Neural progenitor cell (in vitro differentiated cells): ENCODE data around the gene ADH6. TPM values are rescaled to one million over a fixed set of nuclear protein-coding genes. Genes with fewer than 3 reads are reported as not detected.

Experiments used
- DNase-seq: peaks from one replicate; pipeline ENCODE4 v3.0.0-alpha.2; 2016; ENCODE audit warnings: low spot score
- H2AFZ ChIP-seq: fragments of 200-600 bp; sonication (generic); replicated peaks from 2 replicates; pipeline ENCODE4 v1.6.1; 2016; ENCODE audit warnings: antibody characterized with exemption
- H3F3A ChIP-seq: fragments of 200-600 bp; sonication (generic); 2 replicates; pipeline ENCODE4 v1.6.1; 2016; ENCODE audit warnings: antibody characterized with exemption, low read depth
- H3K27ac ChIP-seq: fragments of 200-600 bp; sonication (generic); 2 replicates; pipeline ENCODE4 v1.5.1; 2016; ENCODE audit warnings: mild to moderate bottlenecking
- H3K27me3 ChIP-seq: fragments of 200-600 bp; sonication (generic); 2 replicates; pipeline ENCODE4 v1.6.1; 2016; ENCODE audit warnings: mild to moderate bottlenecking, moderate library complexity
- H3K36me3 ChIP-seq: fragments of 200-600 bp; sonication (generic); 2 replicates; pipeline ENCODE4 v1.5.1; 2016
- H3K4me1 ChIP-seq: fragments of 200-600 bp; sonication (generic); 2 replicates; pipeline ENCODE4 v1.6.1; 2016; ENCODE audit warnings: mixed run types
- H3K4me2 ChIP-seq: fragments of 200-600 bp; sonication (generic); 2 replicates; pipeline ENCODE4 v1.6.1; 2016
- H3K4me3 ChIP-seq: fragments of 200-600 bp; sonication (generic); 2 replicates; pipeline ENCODE4 v1.5.1; 2016
- H3K79me2 ChIP-seq: fragments of 200-600 bp; sonication (generic); 2 replicates; pipeline ENCODE4 v1.6.1; 2016; ENCODE audit warnings: low read depth
- H3K9ac ChIP-seq: fragments of 200-600 bp; sonication (generic); 2 replicates; pipeline ENCODE4 v1.6.1; 2016
- H3K9me3 ChIP-seq: fragments of 200-600 bp; sonication (generic); 2 replicates; pipeline ENCODE4 v1.5.1; 2016; ENCODE audit warnings: low read depth
- H4K20me1 ChIP-seq: fragments of 200-600 bp; sonication (generic); 2 replicates; pipeline ENCODE4 v1.6.1; 2016; ENCODE audit warnings: low read depth
- H3K27ac Mint-ChIP-seq: 3 replicates; pipeline ENCODE4 v1.8.0; 2021; ENCODE audit warnings: mixed read lengths
- H3K27me3 Mint-ChIP-seq: 2 replicates; pipeline ENCODE4 v1.8.0; 2022; ENCODE audit warnings: low read depth, mild to moderate bottlenecking, inconsistent platforms, moderate library complexity, mixed read lengths; ENCODE audit not compliant: insufficient read depth
- H3K36me3 Mint-ChIP-seq: 3 replicates; pipeline ENCODE4 v1.8.0; 2021; ENCODE audit warnings: mixed read lengths
- H3K4me1 Mint-ChIP-seq: 3 replicates; pipeline ENCODE4 v1.8.0; 2021; ENCODE audit warnings: mixed read lengths
- H3K4me3 Mint-ChIP-seq: 3 replicates; pipeline ENCODE4 v1.8.0; 2021; ENCODE audit warnings: mild to moderate bottlenecking, moderate library complexity, mixed read lengths
- H3K9me3 Mint-ChIP-seq: 3 replicates; pipeline ENCODE4 v1.8.0; 2020; ENCODE audit warnings: mixed read lengths
- EZH2 ChIP-seq: fragments of 200-600 bp; sonication (generic); IDR thresholded peaks from 2 replicates; pipeline ENCODE4 v1.6.1; 2017; ENCODE audit warnings: antibody characterized with exemption, mild to moderate bottlenecking, moderate library complexity
- EZH2phosphoT487 ChIP-seq: fragments of 200-600 bp; sonication (generic); IDR thresholded peaks from 2 replicates; pipeline ENCODE4 v1.6.1; 2017; ENCODE audit warnings: antibody characterized with exemption
- total RNA-seq: library from RNA; depleted of rRNA; stranded (reverse); fragments of >200 nt; gene quantifications from 2 replicates; pipeline ENCODE4 v1.2.3, GENCODE V29; 2015; ENCODE audit warnings: low replicate concordance
- TF ChIP-seq, protein P1 (sequence below): fragments of 200-600 bp; sonication (generic); IDR thresholded peaks from 2 replicates; pipeline ENCODE4 v1.5.1; 2017; ENCODE audit warnings: antibody characterized with exemption, mild to moderate bottlenecking

The ADH6 gene
- total RNA-seq, 1 donor from 2014 or later, result not detected

DNA sequence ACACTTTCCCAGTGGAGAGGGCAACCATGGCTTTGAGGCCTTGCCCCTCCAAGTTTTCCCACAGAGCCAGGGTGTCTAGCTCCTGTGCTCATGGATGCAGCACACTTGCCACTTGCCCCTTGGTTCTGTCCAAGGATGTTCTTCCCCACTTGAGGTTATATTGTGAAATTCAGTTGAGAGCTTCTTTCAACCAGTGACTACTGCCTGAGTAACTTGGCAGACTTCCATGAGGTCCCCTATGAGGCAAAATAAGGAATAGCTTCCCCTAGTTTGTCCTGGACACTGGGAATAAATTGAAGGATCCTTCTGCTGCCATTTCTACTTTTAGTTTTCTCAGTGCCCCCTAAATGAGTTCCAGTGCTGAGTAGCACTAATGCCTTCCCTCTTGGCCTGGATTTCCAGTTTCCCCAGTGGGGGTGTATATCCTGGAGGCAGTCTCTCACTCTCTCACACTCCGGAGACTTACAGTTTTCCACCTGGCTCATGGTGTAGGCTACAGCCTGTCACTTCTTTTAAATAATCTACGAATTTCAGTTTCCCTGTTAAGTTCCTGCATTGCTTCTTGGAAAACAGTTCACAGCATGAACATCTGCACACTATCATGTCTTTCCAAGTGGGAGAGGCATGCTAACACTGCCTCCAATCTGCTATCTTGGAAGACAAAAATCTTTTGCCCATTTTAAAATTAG lies 38.5 kb downstream of the ADH6 start:
- TF ChIP-seq, protein P1, sequence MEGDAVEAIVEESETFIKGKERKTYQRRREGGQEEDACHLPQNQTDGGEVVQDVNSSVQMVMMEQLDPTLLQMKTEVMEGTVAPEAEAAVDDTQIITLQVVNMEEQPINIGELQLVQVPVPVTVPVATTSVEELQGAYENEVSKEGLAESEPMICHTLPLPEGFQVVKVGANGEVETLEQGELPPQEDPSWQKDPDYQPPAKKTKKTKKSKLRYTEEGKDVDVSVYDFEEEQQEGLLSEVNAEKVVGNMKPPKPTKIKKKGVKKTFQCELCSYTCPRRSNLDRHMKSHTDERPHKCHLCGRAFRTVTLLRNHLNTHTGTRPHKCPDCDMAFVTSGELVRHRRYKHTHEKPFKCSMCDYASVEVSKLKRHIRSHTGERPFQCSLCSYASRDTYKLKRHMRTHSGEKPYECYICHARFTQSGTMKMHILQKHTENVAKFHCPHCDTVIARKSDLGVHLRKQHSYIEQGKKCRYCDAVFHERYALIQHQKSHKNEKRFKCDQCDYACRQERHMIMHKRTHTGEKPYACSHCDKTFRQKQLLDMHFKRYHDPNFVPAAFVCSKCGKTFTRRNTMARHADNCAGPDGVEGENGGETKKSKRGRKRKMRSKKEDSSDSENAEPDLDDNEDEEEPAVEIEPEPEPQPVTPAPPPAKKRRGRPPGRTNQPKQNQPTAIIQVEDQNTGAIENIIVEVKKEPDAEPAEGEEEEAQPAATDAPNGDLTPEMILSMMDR, result no peak
- TF ChIP-seq EZH2, result no peak
- TF ChIP-seq EZH2phosphoT487, result no peak
- Histone ChIP-seq H3K36me3 (no peaks in the 10 kb centered on the region), H3K9ac (no peak overlapping the region), H3K27me3 (no peaks in the 10 kb centered on the region), H3K4me2 (no peak overlapping the region), H4K20me1 (no peaks in the 10 kb centered on the region), H3K9me3 (no peaks in the 10 kb centered on the region), H2AFZ (no peak overlapping the region), H3K27ac (no peak overlapping the region), H3K79me2 (no peaks in the 10 kb centered on the region), H3K4me3 (no peak overlapping the region), H3K4me1 (no peaks in the 10 kb centered on the region), H3F3A (no peaks in the 10 kb centered on the region)
- Mint-ChIP-seq H3K36me3 (peaks cover 3% of the 10 kb centered on the region), H3K4me1 (no peaks in the 10 kb centered on the region), H3K9me3 (peaks cover 8% of the 10 kb centered on the region), H3K27ac (no peak overlapping the region), H3K4me3 (no peak overlapping the region), H3K27me3 (no peaks in the 10 kb centered on the region)
- DNase-seq, result no peak

DNA sequence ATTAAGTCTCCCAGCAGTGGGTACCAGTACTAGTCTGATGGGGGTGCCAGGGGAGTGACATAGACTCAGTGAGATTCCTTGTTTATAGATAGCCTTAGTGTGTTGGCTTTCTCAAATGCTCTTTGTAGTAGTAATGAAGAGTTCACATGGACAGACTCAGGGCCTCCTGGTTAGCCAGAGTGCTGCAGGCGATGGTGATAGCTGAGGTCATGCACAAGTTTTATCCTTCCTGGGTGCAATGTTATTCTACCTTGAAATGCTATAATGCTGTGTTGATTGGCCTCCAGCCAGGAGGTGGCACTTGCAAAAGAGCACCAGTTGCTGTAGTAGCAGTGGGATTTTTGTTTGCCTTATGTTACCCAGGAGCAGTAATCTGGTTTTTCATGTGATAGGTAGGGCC lies 39.4 kb downstream of the ADH6 start:
- Mint-ChIP-seq H3K27ac (no peak overlapping the region), H3K4me1 (no peaks in the 10 kb centered on the region)

DNA sequence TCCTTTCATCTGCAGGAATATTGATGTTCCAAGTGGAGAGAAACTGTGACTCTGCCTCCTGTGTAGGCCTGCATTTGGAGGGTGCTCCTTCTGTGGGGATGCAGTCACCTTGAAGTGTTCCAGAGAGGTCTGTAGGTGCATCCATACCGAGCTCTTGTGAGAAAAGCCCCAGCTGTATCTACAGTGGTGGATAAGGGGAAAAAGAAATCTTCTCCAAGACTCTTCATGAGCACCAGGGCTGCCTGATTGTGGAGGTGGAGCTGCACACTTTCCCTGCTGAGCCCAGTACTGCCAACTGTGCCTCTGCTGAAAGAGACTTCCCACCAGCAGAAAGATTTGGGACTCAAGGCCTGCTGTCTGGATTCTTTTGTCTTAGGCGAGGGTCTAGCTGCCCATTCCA lies 39.9 kb downstream of the ADH6 start:
- Mint-ChIP-seq H3K4me3 (no peak overlapping the region), H3K9me3 (peaks cover 5% of the 10 kb centered on the region), H3K4me1 (no peaks in the 10 kb centered on the region), H3K27me3 (peaks cover 2% of the 10 kb centered on the region), H3K36me3 (peaks cover 3% of the 10 kb centered on the region), H3K27ac (no peak overlapping the region)
- Histone ChIP-seq H3F3A (no peaks in the 10 kb centered on the region), H3K36me3 (no peaks in the 10 kb centered on the region), H3K27ac (no peak overlapping the region), H3K4me1 (no peaks in the 10 kb centered on the region), H3K27me3 (no peaks in the 10 kb centered on the region), H3K79me2 (no peaks in the 10 kb centered on the region), H2AFZ (no peak overlapping the region), H4K20me1 (no peaks in the 10 kb centered on the region), H3K4me2 (no peak overlapping the region), H3K9ac (no peak overlapping the region), H3K4me3 (no peak overlapping the region), H3K9me3 (no peaks in the 10 kb centered on the region)
- TF ChIP-seq, protein P1, result no peak
- TF ChIP-seq EZH2 (no peak), EZH2phosphoT487 (no peak)
- DNase-seq, result no peak

More for the DNA sequence above, 39.4 kb downstream of the ADH6 start:
- Histone ChIP-seq H3K4me3 (no peak overlapping the region), H3K27me3 (no peaks in the 10 kb centered on the region), H3K9me3 (no peaks in the 10 kb centered on the region), H3K36me3 (no peaks in the 10 kb centered on the region), H3K27ac (no peak overlapping the region), H2AFZ (no peak overlapping the region), H4K20me1 (no peaks in the 10 kb centered on the region), H3K79me2 (no peaks in the 10 kb centered on the region), H3K9ac (no peak overlapping the region), H3K4me2 (no peak overlapping the region), H3K4me1 (no peaks in the 10 kb centered on the region), H3F3A (no peaks in the 10 kb centered on the region)
- TF ChIP-seq EZH2, result no peak
- TF ChIP-seq, protein P1, result no peak
- no peak for TF ChIP-seq EZH2phosphoT487
- no peak for DNase-seq
- Mint-ChIP-seq H3K36me3 (peaks cover 3% of the 10 kb centered on the region), H3K27me3 (peaks cover 2% of the 10 kb centered on the region), H3K9me3 (peaks cover 5% of the 10 kb centered on the region), H3K4me3 (no peak overlapping the region)
